Upper lobe of left lung (tissue), 6 donors: ENCODE measurements around the gene ZNF654. TPM values are rescaled to one million over a fixed set of nuclear protein-coding genes. Genes with fewer than 3 reads are reported as not detected.

Source experiments
- ATAC-seq, 2 donors: fragments of 200-7000 bp; cut with Tn5 transposase; one replicate each; pipeline ENCODE4 v1.9.1; 2022; ENCODE audit warnings: mild to moderate bottlenecking in 2 of 2, moderate library complexity in 2 of 2; ENCODE audit not compliant: low FRiP score in 2 of 2
- DNase-seq, 2 donors: peaks; one replicate each; pipeline ENCODE4 v3.0.0-alpha.2; 2019 to 2020
- H3K27ac ChIP-seq, 4 donors: fragments of 200-600 bp; sonication (generic); one replicate each; pipeline ENCODE4 v1.5.1; 2016 to 2019
- H3K27me3 ChIP-seq, 4 donors: fragments of 200-600 bp; sonication (generic); one replicate each; pipeline ENCODE4 v1.5.1; 2017 to 2019
- H3K36me3 ChIP-seq, 4 donors: fragments of 200-600 bp; sonication (generic); one replicate each; pipeline ENCODE4 v1.5.1; 2016 to 2019
- H3K4me1 ChIP-seq, 4 donors: fragments of 200-600 bp; sonication (generic); one replicate each; pipeline ENCODE4 v1.5.1; 2018 to 2019
- H3K4me3 ChIP-seq, 4 donors: fragments of 200-600 bp; sonication (generic); one replicate each; pipeline ENCODE4 v1.5.1; 2017 to 2019; ENCODE audit warnings: mild to moderate bottlenecking in 2 of 4, moderate library complexity in 1 of 4
- H3K9me3 ChIP-seq, 4 donors: fragments of 200-600 bp; sonication (generic); one replicate each; pipeline ENCODE4 v1.5.1; 2018 to 2019
- EP300 ChIP-seq, 4 donors: sonication (generic); formaldehyde crosslinking; IDR thresholded peaks; one replicate each; pipeline ENCODE4 v1.5.1; 2017; ENCODE audit warnings: antibody characterized with exemption in 4 of 4, control low read depth in 2 of 4
- POLR2A ChIP-seq, 4 donors: fragments of 450-650 bp; IDR thresholded peaks; one replicate each; pipeline ENCODE4 v1.5.1; 2016 to 2017; ENCODE audit warnings: antibody characterized with exemption in 4 of 4, mild to moderate bottlenecking in 2 of 4
- POLR2AphosphoS5 ChIP-seq, 2 donors: sonication (generic); formaldehyde crosslinking; IDR thresholded peaks; one replicate each; pipeline ENCODE4 v1.5.1; 2017; ENCODE audit warnings: antibody characterized with exemption in 2 of 2
- whole genome bisulfite sequencing, 2 donors: methylation state at CpG; one replicate each; pipeline ENCODE4 v1.1.5; 2017 to 2018; 5-methylcytosine and 5-hydroxymethylcytosine counted together
- total RNA-seq, 6 donors: library from RNA; depleted of rRNA in 4 of 6; stranded (reverse); fragments of >200 nt in 4 of 6; gene quantifications; one replicate each; pipeline versions ENCODE4 v1.1.0 to v1.2.1, GENCODE V29; 2016 to 2021
- TF ChIP-seq, protein P1 (sequence below), 6 experiments: fragments of 450-650 bp in 4 of 6; fragments of 200-600 bp in 2 of 6; sonication (generic) in 2 of 6; IDR thresholded peaks; one replicate each; pipeline ENCODE4 v1.5.1; 2016 to 2019; ENCODE audit warnings: antibody characterized with exemption in 6 of 6
- donor health status: DM: no; HTN: no; CAD: no; lungs with moderate emphysema.
- donor health status: DM: no; HTN: yes; CAD: no; lungs with severe emphysema.

The ZNF654 gene
- total RNA-seq, 6 donors from 2014 or later, result 4.9 to 21.4 (median 13.8) TPM

DNA sequence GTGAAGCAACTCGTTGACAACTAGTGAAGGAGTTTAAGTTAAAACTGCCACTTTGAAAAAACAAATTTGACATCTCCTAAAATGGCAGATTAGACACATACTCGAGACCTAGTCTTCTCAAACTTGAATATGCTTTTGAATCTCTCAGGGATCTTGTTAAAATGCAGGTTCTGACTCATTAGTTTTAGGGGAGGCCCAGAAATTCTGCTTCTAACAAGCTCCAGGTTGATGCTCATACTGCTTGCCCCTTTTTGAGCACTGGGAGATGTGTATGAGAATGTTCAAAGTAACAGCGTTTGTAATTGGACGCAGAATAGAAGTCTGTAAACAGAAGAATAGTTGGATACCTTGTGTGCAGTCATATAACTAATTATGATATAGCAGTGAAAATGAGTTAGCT, 92.3 kb downstream of the ZNF654 start:
- Histone ChIP-seq H3K4me3 (peak overlapping the region in 3 of 4 donors; percentile 69 to 78 (median 77)), H3K27me3 (no peaks in the 10 kb centered on the region), H3K36me3 (peaks cover 5 to 32% (median 11%) of the 10 kb centered on the region in 4 donors), H3K27ac (peak overlapping the region in 1 of 4 donors; percentile 96), H3K4me1 (peaks cover 18 to 41% (median 23%) of the 10 kb centered on the region in 4 donors), H3K9me3 (no peaks in the 10 kb centered on the region)
- TF ChIP-seq POLR2AphosphoS5 (IDR thresholded peaks at IDR 0.05) (no peak), EP300 (IDR thresholded peaks at IDR 0.05) (no peak), POLR2A (IDR thresholded peaks at IDR 0.05) (no peak)
- TF ChIP-seq, protein P1, sequence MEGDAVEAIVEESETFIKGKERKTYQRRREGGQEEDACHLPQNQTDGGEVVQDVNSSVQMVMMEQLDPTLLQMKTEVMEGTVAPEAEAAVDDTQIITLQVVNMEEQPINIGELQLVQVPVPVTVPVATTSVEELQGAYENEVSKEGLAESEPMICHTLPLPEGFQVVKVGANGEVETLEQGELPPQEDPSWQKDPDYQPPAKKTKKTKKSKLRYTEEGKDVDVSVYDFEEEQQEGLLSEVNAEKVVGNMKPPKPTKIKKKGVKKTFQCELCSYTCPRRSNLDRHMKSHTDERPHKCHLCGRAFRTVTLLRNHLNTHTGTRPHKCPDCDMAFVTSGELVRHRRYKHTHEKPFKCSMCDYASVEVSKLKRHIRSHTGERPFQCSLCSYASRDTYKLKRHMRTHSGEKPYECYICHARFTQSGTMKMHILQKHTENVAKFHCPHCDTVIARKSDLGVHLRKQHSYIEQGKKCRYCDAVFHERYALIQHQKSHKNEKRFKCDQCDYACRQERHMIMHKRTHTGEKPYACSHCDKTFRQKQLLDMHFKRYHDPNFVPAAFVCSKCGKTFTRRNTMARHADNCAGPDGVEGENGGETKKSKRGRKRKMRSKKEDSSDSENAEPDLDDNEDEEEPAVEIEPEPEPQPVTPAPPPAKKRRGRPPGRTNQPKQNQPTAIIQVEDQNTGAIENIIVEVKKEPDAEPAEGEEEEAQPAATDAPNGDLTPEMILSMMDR (IDR thresholded peaks at IDR 0.05), result no peak
- WGBS, 2 donors, result 41 to 42% methylated on average over 4 of the region's 4 CpGs
- ATAC-seq (no peak), DNase-seq (no peak)

DNA sequence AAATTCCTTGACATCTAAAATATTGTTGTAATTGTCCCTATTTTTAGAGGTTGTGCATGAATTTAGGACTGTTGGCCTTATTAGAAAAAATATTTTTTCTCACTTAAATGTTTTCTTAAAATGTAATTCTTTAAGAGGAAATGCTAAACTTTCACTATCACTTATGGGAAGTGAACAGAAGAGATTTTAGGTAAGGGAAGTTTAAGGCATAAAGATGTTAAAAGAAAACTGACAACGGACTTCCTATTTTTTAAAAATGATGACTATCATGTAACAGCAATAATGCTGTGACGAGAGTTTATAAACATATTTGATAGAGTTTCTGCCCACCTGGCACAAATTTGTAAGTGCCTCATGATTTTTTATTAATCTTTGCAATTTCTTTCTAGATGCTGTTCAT, 93.8 kb downstream of the ZNF654 start:
- Histone ChIP-seq H3K27me3 (no peaks in the 10 kb centered on the region), H3K27ac (no peak overlapping the region), H3K9me3 (no peaks in the 10 kb centered on the region), H3K4me3 (no peak overlapping the region), H3K36me3 (peaks cover 5 to 46% (median 20%) of the 10 kb centered on the region in 4 donors), H3K4me1 (peaks cover 23 to 41% (median 25%) of the 10 kb centered on the region in 4 donors)
- 58 to 61% methylated on average over 2 of the region's 2 CpGs for WGBS, 2 donors
- ATAC-seq (no peak), DNase-seq (no peak)
- TF ChIP-seq EP300 (IDR thresholded peaks at IDR 0.05) (no peak), POLR2AphosphoS5 (IDR thresholded peaks at IDR 0.05) (no peak), POLR2A (IDR thresholded peaks at IDR 0.05) (no peak)
- TF ChIP-seq, protein P1 (IDR thresholded peaks at IDR 0.05), result no peak

DNA sequence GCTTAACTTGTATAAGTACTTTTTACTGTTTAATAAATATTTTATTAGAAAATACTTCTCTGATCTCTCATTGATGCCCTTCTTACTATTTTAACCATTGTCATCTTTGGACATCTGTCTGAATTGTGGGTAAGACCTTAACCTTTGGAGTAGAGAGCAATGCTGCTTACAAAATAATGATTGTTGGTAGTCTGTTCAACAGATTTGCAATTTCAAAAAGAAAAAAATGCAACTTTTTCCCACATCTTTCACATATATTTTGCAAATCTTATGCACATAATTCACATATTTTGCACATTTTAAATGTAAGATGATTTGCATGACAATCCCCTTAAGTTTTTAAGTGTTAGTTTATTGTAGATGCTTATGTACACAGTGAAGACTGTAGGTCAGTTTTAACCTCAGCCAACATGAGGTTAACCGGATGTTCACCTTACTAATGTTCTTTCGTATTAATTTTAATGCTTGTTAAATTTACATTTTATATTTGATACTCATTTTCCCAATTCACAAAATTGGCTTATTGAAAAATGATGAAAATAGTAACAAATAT, 107.4 kb downstream of the ZNF654 start:
- 96 to 98% methylated on average over 2 of the region's 2 CpGs for WGBS, 2 donors
- H3K4me3 ChIP-seq, result no peak overlapping the region
- H3K36me3 ChIP-seq, result peaks cover 0 to 9% (median under 1%) of the 10 kb centered on the region in 4 donors
- TF ChIP-seq EP300 (IDR thresholded peaks at IDR 0.05), result no peak
- TF ChIP-seq POLR2A (IDR thresholded peaks at IDR 0.05), result no peak
- TF ChIP-seq POLR2AphosphoS5 (IDR thresholded peaks at IDR 0.05), result no peak
- TF ChIP-seq, protein P1 (IDR thresholded peaks at IDR 0.05), result no peak
- ATAC-seq, result no peak
- no peak overlapping the region for H3K27ac ChIP-seq
- no peaks in the 10 kb centered on the region for H3K9me3 ChIP-seq
- DNase-seq, result no peak
- no peaks in the 10 kb centered on the region for H3K4me1 ChIP-seq
- H3K27me3 ChIP-seq, result no peaks in the 10 kb centered on the region

DNA sequence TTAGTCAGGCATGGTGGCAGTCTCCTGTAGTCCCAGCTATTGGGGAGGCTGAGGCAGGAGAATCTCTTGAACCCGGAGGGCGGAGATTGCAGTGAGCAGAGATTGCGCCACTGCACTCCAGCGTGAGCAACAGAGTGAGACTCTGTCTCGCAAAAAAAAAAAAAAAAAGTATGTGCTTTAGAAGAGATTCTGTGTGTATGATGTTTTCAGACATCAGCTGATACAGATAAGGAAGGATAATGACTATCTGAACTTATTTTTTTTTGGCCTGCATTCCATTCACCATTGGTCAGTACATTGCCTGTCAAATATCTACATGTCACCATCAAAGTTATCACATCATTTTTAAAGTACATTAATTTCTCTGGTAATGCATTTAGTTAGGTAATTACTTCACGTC, 108.1 kb downstream of the ZNF654 start:
- Histone ChIP-seq H3K4me3 (no peak overlapping the region), H3K4me1 (no peaks in the 10 kb centered on the region), H3K9me3 (no peaks in the 10 kb centered on the region), H3K27me3 (no peaks in the 10 kb centered on the region), H3K27ac (no peak overlapping the region), H3K36me3 (peaks cover 0 to 5% (median 0%) of the 10 kb centered on the region in 4 donors)
- ATAC-seq, result no peak
- WGBS, 2 donors, result 91 to 92% methylated on average over 6 of the region's 6 CpGs
- DNase-seq, result no peak
- TF ChIP-seq POLR2A (IDR thresholded peaks at IDR 0.05), result no peak
- TF ChIP-seq, protein P1 (IDR thresholded peaks at IDR 0.05), result no peak
- no peak for TF ChIP-seq POLR2AphosphoS5 (IDR thresholded peaks at IDR 0.05)
- TF ChIP-seq EP300 (IDR thresholded peaks at IDR 0.05), result no peak

DNA sequence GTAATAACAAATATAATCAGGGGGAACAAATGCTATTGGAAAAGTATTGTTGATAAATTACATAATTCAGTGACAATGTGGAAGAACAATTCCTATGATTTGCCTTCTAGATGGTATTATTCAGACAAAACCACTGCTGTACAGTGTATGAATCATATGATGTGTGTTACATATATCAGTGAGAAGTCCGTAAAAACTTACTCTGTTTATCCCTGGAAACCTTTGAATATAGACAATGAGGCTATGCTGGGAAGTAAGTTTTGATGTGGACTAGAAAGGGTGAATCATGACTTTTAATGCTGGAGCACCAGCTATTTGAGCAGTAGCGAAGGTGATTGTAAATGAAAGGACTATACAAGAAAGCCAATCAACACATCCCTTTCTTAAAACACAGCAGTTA, 108.6 kb downstream of the ZNF654 start:
- DNase-seq (no peak), ATAC-seq (no peak)
- Histone ChIP-seq H3K27ac (no peak overlapping the region), H3K9me3 (no peaks in the 10 kb centered on the region), H3K4me1 (no peaks in the 10 kb centered on the region), H3K36me3 (peaks cover 0 to 3% (median 0%) of the 10 kb centered on the region in 4 donors), H3K4me3 (no peak overlapping the region), H3K27me3 (no peaks in the 10 kb centered on the region)
- TF ChIP-seq, protein P1 (IDR thresholded peaks at IDR 0.05), result no peak
- TF ChIP-seq POLR2A (IDR thresholded peaks at IDR 0.05), result no peak
- no peak for TF ChIP-seq POLR2AphosphoS5 (IDR thresholded peaks at IDR 0.05)
- whole genome bisulfite sequencing, 2 donors, result 90 to 92% methylated on average over 2 of the region's 2 CpGs
